H1 (cell line): ENCODE data around the gene TRDN. TPM values are rescaled to one million over a fixed set of nuclear protein-coding genes. Genes with fewer than 3 reads are reported as not detected.

Source experiments
- ATF3 ChIP-seq: IDR thresholded peaks from 2 replicates; pipeline ENCODE4 v1.6.1; 2011; ENCODE audit warnings: low read depth, mild to moderate bottlenecking, low read length; ENCODE audit not compliant: insufficient read depth
- CBX8 ChIP-seq: fragments of 300-800, 300-1000 bp; sonication (generic); IDR thresholded peaks from 2 replicates; pipeline ENCODE4 v1.7.1; 2016; ENCODE audit warnings: low read depth, low read length, borderline replicate concordance
- CTCF ChIP-seq, 3 experiments: IDR thresholded peaks; 1 replicate in 2 of 3; 2 replicates in 1 of 3; pipeline versions ENCODE4 v1.5.1 to v1.6.1; 2011; ENCODE audit warnings: low read length in 3 of 3, mild to moderate bottlenecking in 3 of 3, inconsistent platforms in 2 of 3, low read depth in 1 of 3, moderate library complexity in 1 of 3; ENCODE audit not compliant: insufficient read depth in 1 of 3; ENCODE audit errors: control extremely low read depth in 1 of 3
- HDAC2 ChIP-seq, 2 experiments: fragments of 300-600 bp in 1 of 2; sonication (generic) in 1 of 2; IDR thresholded peaks; 2 replicates each; pipeline ENCODE4 v1.6.1; 2011 to 2012; ENCODE audit warnings: low read depth in 2 of 2, low read length in 2 of 2, mild to moderate bottlenecking in 2 of 2, moderate library complexity in 2 of 2, borderline replicate concordance in 1 of 2, inconsistent platforms in 1 of 2
- TAF1 ChIP-seq: IDR thresholded peaks from 2 replicates; pipeline ENCODE4 v1.6.1; 2011; ENCODE audit warnings: mild to moderate bottlenecking, low read depth, low read length
- YY1 ChIP-seq: IDR thresholded peaks from 2 replicates; pipeline ENCODE4 v1.6.1; 2011; ENCODE audit warnings: low read depth, mild to moderate bottlenecking, low read length
- polyA plus RNA-seq, 7 experiments: library from polyadenylated mRNA; depleted of rRNA in 3 of 7; stranded (reverse) in 5 of 7; unstranded in 2 of 7; fragments of >200 nt in 5 of 7; fragments of 200-250 nt in 2 of 7; gene quantifications; 1 replicate in 5 of 7; 2 replicates in 1 of 7; 4 replicates in 1 of 7; pipeline versions ENCODE4 v1.2.1 to v1.2.3, GENCODE V29; 2011 to 2013; ENCODE audit warnings: missing spikeins in 2 of 7, mixed read lengths in 2 of 7
- total RNA-seq: library from RNA; stranded (reverse); fragmentation: NEBNext Ultra II Directional; extraction: Animal tissue kit (Norgen Biotek cat#: 25700); gene quantifications from 2 replicates; pipeline ENCODE4 v1.2.1, GENCODE V29; 2021

TRDN gene
- total and polyA plus RNA-seq, 2 of the 8 experiments (the other 6 are each of a cell fraction or from before 2014, with no cell fraction given), result 1.6 to 41.6 TPM

GRCh38 chr6:123636782-123637181 lies at the start of gene TRDN (continued):
- TF ChIP-seq CTCF (IDR thresholded peaks at IDR 0.05; ENCODE audit: control extremely low read depth in 1 of 3, insufficient read depth in 1 of 3, low read depth in 1 of 3, low read length in 3 of 3), result no peak
- no peak for TF ChIP-seq TAF1
- no peak for TF ChIP-seq HDAC2 (IDR thresholded peaks at IDR 0.05; ENCODE audit: borderline replicate concordance in 1 of 2, low read depth in 2 of 2, low read length in 2 of 2)
- TF ChIP-seq CBX8, result no peak
- TF ChIP-seq ATF3, result no peak
- no peak for TF ChIP-seq YY1
